DLD1 (cell line): ENCODE data around the gene ZBTB2.
"Not testable (repeated sequence)": the region's sequence is repeated elsewhere in the genome, so short reads cannot be mapped to it uniquely, and the experiment has no call there.

Experiments
- in situ Hi-C: cut with HindIII; loops from 2 replicates; pipeline ENCODE4 v1.10.0; 2017; ENCODE audit warnings: low sequenced_read_pairs

The ZBTB2 gene

GRCh38 chr6:151403919-151404308 is 12.6 kb upstream of the ZBTB2 start:
- in situ Hi-C loops, result no loop called here

- in situ Hi-C loops, result no loop called here
Measured at GRCh38 chr6:151402228-151402627, 10.9 kb upstream of the ZBTB2 start.

DNA sequence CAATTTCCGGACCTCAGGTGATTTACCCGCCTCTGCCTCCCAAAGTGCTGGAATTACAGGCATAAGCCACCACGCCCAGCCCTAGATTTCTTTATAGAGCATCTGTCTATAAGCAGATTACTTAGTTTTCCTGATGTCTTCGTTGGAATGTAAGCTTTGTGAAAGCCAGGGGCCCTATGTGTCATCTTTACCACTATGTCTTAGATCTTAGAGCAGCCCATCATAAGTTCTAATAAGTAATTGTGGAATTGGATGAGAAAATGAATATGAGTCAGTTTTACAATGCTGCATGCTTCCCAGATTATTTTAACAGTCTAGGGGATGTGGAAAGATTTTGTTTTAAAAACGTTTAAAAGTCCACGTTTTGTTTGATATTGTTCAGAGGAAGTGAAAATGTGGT is 9.1 kb upstream of the ZBTB2 start:
- in situ Hi-C loops, result no loop called here

- in situ Hi-C loops, result no loop called here
Measured at GRCh38 chr6:151399679-151400078, 8.3 kb upstream of the ZBTB2 start.

DNA sequence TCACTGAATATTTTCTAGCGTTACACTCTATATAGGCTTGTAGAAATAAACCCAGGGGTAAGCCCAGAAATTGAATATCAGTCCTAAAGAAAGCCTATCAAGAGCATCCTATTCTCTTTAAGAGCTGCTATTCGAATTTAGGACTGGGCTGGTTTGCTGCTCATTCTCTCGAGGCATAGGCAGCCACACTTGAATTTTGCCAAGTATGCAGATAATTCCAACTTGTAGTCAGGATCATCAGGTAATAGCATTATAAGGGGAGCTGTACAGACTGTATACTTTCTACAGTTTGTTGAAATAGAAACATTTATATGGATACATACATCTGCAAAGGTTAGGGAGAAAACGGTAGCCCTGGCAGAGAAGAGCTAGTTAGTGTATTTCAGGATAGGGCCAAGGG is 2.1 kb upstream of the ZBTB2 start:
- in situ Hi-C loops, result no loop called here

DNA sequence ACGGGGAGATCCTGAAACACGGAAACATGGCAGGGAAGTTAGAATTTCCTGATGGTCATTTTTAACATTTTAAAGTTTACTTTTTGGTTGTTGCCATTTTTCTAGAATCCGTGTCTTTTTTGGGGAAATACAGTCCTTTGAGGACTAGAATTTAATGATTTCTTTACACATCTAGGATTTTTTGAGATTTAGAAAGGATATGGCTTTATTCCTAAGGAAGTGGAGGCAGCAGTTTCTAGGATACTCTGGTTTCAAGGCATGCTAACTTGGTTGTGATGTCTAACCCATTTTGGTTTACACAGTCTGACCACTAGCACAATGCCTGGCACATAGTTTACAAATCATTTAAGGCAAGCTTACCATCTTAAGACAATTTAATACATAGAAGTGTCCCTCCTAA is 1.1 kb upstream of the ZBTB2 start:
- in situ Hi-C loops, result no loop called here

GRCh38 chr6:151390851-151391470 is 398 bp downstream of the ZBTB2 start:
- in situ Hi-C loops, result no loop called here

GRCh38 chr6:151390276-151390850 is 996 bp downstream of the ZBTB2 start:
- in situ Hi-C loops, result no loop called here

GRCh38 chr6:151389618-151390275 is 1.6 kb downstream of the ZBTB2 start:
- in situ Hi-C loops, result no loop called here

- in situ Hi-C loops, result no loop called here
Measured at GRCh38 chr6:151388997-151389617, 2.3 kb downstream of the ZBTB2 start.

- in situ Hi-C loops, result no loop called here
Measured at GRCh38 chr6:151388236-151388635, 3.1 kb downstream of the ZBTB2 start.

- in situ Hi-C loops, result no loop called here
Measured at GRCh38 chr6:151387175-151387970, 4.0 kb downstream of the ZBTB2 start.

GRCh38 chr6:151385177-151385576 is 6.2 kb downstream of the ZBTB2 start:
- in situ Hi-C loops, result no loop called here

DNA sequence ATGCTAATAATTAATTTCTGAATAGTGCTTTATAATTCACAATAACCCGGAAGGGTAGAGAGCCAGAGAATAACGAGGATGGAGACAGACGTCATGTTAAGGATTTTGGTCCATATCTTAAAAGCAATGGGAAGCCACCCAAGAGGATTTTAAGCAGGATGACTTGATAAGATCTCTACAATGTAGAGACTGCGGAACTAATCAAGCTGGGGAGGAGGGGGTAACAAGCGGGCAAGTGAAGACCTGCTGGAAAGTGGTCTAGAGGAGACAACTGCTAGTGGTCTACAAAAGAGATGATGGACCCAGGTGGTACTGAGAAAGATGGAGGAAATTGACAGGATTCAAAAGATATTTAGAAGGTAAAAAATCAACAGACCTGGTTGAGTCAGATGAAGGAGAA is 7.2 kb downstream of the ZBTB2 start:
- in situ Hi-C loops, result no loop called here

GRCh38 chr6:151382631-151383030 is 8.7 kb downstream of the ZBTB2 start:
- in situ Hi-C loops, result not testable (repeated sequence)

- in situ Hi-C loops, result no loop called here
Measured at GRCh38 chr6:151381722-151382121, 9.6 kb downstream of the ZBTB2 start.

GRCh38 chr6:151380848-151381205 is 10.5 kb downstream of the ZBTB2 start:
- in situ Hi-C loops, result no loop called here

- in situ Hi-C loops, result no loop called here
Measured at GRCh38 chr6:151379933-151380847, 11.2 kb downstream of the ZBTB2 start.

DNA sequence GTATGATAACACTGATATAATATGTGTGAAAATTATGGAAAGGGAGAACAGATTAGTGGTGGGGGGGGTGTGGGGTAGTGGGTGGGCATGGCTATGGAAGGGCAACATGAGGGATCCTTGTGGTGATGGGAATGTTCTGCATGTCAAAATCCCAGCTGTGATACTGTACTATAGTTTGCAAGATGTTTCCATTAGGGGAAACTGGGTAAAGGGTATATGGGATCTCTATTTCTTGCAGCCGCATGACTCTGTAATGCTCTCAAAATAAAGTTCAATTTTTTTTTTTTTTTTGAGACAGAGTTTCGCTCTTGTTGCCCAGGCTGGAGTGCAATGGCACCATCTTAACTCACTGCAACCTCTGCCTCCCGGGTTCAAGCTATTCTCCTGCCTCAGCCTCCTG is 14.3 kb downstream of the ZBTB2 start:
- in situ Hi-C loops, result no loop called here

DNA sequence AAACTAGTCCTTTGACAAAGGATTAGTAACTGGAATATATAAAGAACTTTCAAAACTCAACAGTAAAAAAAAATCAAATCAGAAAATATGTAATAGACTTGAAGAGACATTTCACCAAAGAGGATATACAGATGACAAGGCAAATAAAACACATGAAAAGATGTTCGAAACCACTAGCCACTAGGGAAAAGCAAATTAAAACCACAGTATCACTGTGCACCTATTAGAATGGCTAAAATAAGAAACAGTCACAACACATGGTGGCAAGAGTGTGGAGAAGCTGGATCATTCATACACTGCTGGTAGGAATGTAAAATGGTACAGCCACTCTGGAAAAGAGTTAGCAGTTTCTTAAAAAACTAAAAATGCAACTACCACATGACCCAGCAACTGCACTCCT is 14.9 kb downstream of the ZBTB2 start:
- in situ Hi-C loops, result no loop called here
